AG04449 (cell line): Measurements from ENCODE around the gene TBX18.

Experiments used
- CTCF ChIA-PET: fragments of 350-600 bp; formaldehyde crosslinking; extraction: SDS; loops from one replicate; lab custom pipeline; 2021; ENCODE audit warnings: antibody characterized with exemption; lab: Yijun Ruan, JAX
- POLR2A ChIA-PET: fragments of 400-600, 350-600 bp; formaldehyde crosslinking; extraction: SDS; loops from one replicate; lab custom pipeline; 2020; ENCODE audit warnings: antibody characterized with exemption, inconsistent platforms; lab: Yijun Ruan, JAX
- DNase-seq: peaks from one replicate; pipeline ENCODE4 v3.0.0-alpha.2; 2010; ENCODE audit warnings: low read depth, low spot score
- H3K4me3 ChIP-seq: 2 replicates; pipeline ENCODE4 v1.5.1; 2011; ENCODE audit warnings: low read depth, mild to moderate bottlenecking, control low read depth, low read length
- CTCF ChIP-seq: IDR thresholded peaks from one replicate; pipeline ENCODE4 v1.5.1; 2011; ENCODE audit warnings: mild to moderate bottlenecking, moderate library complexity, low read length, control low read depth, inconsistent platforms; ENCODE audit not compliant: insufficient read depth; ENCODE audit errors: missing control alignments

TBX18 gene

GRCh38 chr6:84763003-84763885, 1.2 kb downstream of the TBX18 start:
- CTCF ChIA-PET, result interaction anchor here (0.9 to 6.8 kb wide), 16 partner anchors 10 to 535 kb away, joined by 3 to 59 read pairs (median 4); partner anchors contain the start of gene CEP162
- peak; percentile 60 for DNase-seq
- H3K4me3 ChIP-seq, result peak overlapping the region; percentile 79
- TF ChIP-seq CTCF, result peak; percentile 26
- POLR2A ChIA-PET, result interaction anchor here (0.6 to 2.0 kb wide), 8 partner anchors 10 to 363 kb away, joined by 3 to 16 read pairs (median 3); no protein-coding TSS in a partner anchor

- DNase-seq, result no peak
- CTCF ChIA-PET, result interaction anchor here (0.7 to 6.8 kb wide), 20 partner anchors 9 to 534 kb away, joined by 3 to 59 read pairs (median 4); partner anchors contain the start of gene CEP162
These were observed 2.0 kb downstream of the TBX18 start for GRCh38 chr6:84762220-84763002.

GRCh38 chr6:84758486-84758885, 5.9 kb downstream of the TBX18 start:
- no peak for DNase-seq
- H3K4me3 ChIP-seq, result no peak overlapping the region
- ChIA-PET POLR2A (no interaction called here), CTCF (interaction anchor here (0.7 kb wide), 2 partner anchors 9 to 11 kb away, joined by 3 read pairs; no protein-coding TSS in a partner anchor)
- TF ChIP-seq CTCF, result no peak

More at GRCh38 chr6:84762220-84763002, 2.0 kb downstream of the TBX18 start:
- peak; percentile 54 for TF ChIP-seq CTCF
- peak overlapping the region; percentile 79 for H3K4me3 ChIP-seq
- POLR2A ChIA-PET, result interaction anchor here (0.7 to 1.5 kb wide), 4 partner anchors 10 to 364 kb away, joined by 3 read pairs; no protein-coding TSS in a partner anchor

GRCh38 chr6:84756877-84757276, 7.5 kb downstream of the TBX18 start:
- TF ChIP-seq CTCF, result no peak
- ChIA-PET CTCF (no interaction called here), POLR2A (no interaction called here)
- H3K4me3 ChIP-seq, result no peak overlapping the region
- no peak for DNase-seq

- CTCF ChIA-PET, result no interaction called here
- no peak overlapping the region for H3K4me3 ChIP-seq
- no peak for TF ChIP-seq CTCF
- DNase-seq, result no peak
- POLR2A ChIA-PET, result no interaction called here
These were observed 7.9 kb downstream of the TBX18 start for GRCh38 chr6:84756466-84756865.

- no peak for DNase-seq
- no peak for TF ChIP-seq CTCF
- CTCF ChIA-PET, result interaction anchor here (1.5 to 2.5 kb wide), 2 partner anchors 9 to 12 kb away, joined by 4 to 13 read pairs; no protein-coding TSS in a partner anchor
- H3K4me3 ChIP-seq, result no peak overlapping the region
- POLR2A ChIA-PET, result no interaction called here
These were observed 11.2 kb downstream of the TBX18 start for GRCh38 chr6:84753173-84753572.
